Measurements from ENCODE around the gene SEMA6C. TPM values are rescaled to one million over a fixed set of nuclear protein-coding genes. Genes with fewer than 3 reads are reported as not detected.
"Not testable (repeated sequence)": the region's sequence is repeated elsewhere in the genome, so short reads cannot be mapped to it uniquely, and the experiment has no call there.

SEMA6C gene
- polyA plus RNA-seq (2013, experiment 1 of 2; ENCODE audit: insufficient read length): 6.7 TPM
- polyA plus RNA-seq (2013, experiment 2 of 2; ENCODE audit: insufficient read length): 7.4 TPM

GRCh38 chr1:151146412-151147131, at the start of gene SEMA6C:
Gene SEMA6C, minus strand, starts transcription at chr1:151146631. Its CDS starts 4,010 bp downstream, at chr1:151142621.
- DNase-seq: peak; percentile 89

- DNase-seq: peak; percentile 87
These were observed 48.6 kb upstream of the SEMA6C start for GRCh38 chr1:151194894-151195594.

GRCh38 chr1:151193856-151194255, 47.4 kb upstream of the SEMA6C start:
- no peak for DNase-seq

- DNase-seq: no peak
These were observed 46.9 kb upstream of the SEMA6C start for GRCh38 chr1:151193304-151193703.

- no peak for DNase-seq
These were observed 45.6 kb upstream of the SEMA6C start for GRCh38 chr1:151192047-151192446.

GRCh38 chr1:151189637-151190445, 43.4 kb upstream of the SEMA6C start, which contains the start of gene VPS72:
Gene VPS72, minus strand, starts transcription at chr1:151190197. Its CDS starts 76 bp downstream, at chr1:151190121.
- DNase-seq: peak; percentile 89

GRCh38 chr1:151188667-151189066, 42.2 kb upstream of the SEMA6C start:
- DNase-seq: not testable (repeated sequence)

- DNase-seq: no peak
These were observed 40.8 kb upstream of the SEMA6C start for GRCh38 chr1:151187205-151187604.

GRCh38 chr1:151184211-151184610, 37.8 kb upstream of the SEMA6C start:
- DNase-seq: no peak

- no peak for DNase-seq
These were observed 30.1 kb upstream of the SEMA6C start for GRCh38 chr1:151176514-151177045.

GRCh38 chr1:151175863-151176262, 29.4 kb upstream of the SEMA6C start, which contains the start of gene TMOD4:
Gene TMOD4, minus strand, starts transcription at chr1:151175981. Its CDS starts 1,106 bp downstream, at chr1:151174875.
- no peak for DNase-seq

GRCh38 chr1:151175041-151175741, 28.8 kb upstream of the SEMA6C start:
- DNase-seq: no peak

- no peak for DNase-seq
These were observed 24.8 kb upstream of the SEMA6C start for GRCh38 chr1:151171190-151171589.

- no peak for DNase-seq
These were observed 20.7 kb upstream of the SEMA6C start for GRCh38 chr1:151167116-151167515.

- DNase-seq: peak; percentile 73
These were observed 20.1 kb upstream of the SEMA6C start for GRCh38 chr1:151166505-151166956.

GRCh38 chr1:151165738-151166504, 19.5 kb upstream of the SEMA6C start, which contains the start of the genes LYSMD1 and SCNM1:
Gene LYSMD1, minus strand, starts transcription at chr1:151165902. Its CDS starts 644 bp downstream, at chr1:151165258.
Gene SCNM1, plus strand, starts transcription at chr1:151166144. Its CDS starts 9 bp downstream, at chr1:151166153.
- peak; percentile 100 for DNase-seq

- DNase-seq: peak; percentile 61
These were observed 18.9 kb upstream of the SEMA6C start for GRCh38 chr1:151165281-151165737.

GRCh38 chr1:151164732-151165280, 18.4 kb upstream of the SEMA6C start:
- no peak for DNase-seq

- DNase-seq: no peak
These were observed 12.9 kb upstream of the SEMA6C start for GRCh38 chr1:151159373-151159772.

- DNase-seq: no peak
These were observed 12.4 kb upstream of the SEMA6C start for GRCh38 chr1:151158751-151159251.

All from fibroblast of skin of abdomen (primary cell).